Natural killer cell treated with Interleukin-12 subunit alpha and Interleukin-12 subunit beta and Interleukin-15 and Interleukin-18, amount 100 ng/mL, for 72 hours (primary cell): ENCODE measurements around the gene NELFB. TPM values are rescaled to one million over a fixed set of nuclear protein-coding genes. Genes with fewer than 3 reads are reported as not detected.

ENCODE experiments used
- ATAC-seq, 2 donors: fragments of 150-1000 bp; cut with Tn5 transposase in 1 of 2; sonication (Bioruptor Pico), chemical (Tn5 transposase) in 1 of 2; 2 replicates each; pipeline ENCODE4 v1.10.0; 2021
- DNase-seq: peaks from one replicate; pipeline ENCODE4 v3.0.0; 2022; ENCODE audit warnings: low spot score
- H3K27ac Mint-ChIP-seq, 2 donors: 1 replicate in 1 of 2; 2 replicates in 1 of 2; pipeline ENCODE4 v1.8.0; 2022; ENCODE audit warnings: mixed read lengths in 2 of 2, mild to moderate bottlenecking in 1 of 2, moderate library complexity in 1 of 2
- H3K27me3 Mint-ChIP-seq, 2 donors: 1 replicate in 1 of 2; 2 replicates in 1 of 2; pipeline ENCODE4 v1.8.0; 2022; ENCODE audit warnings: mixed read lengths in 2 of 2
- H3K36me3 Mint-ChIP-seq: one replicate; pipeline ENCODE4 v1.8.0; 2022; ENCODE audit warnings: mixed read lengths
- H3K4me1 Mint-ChIP-seq, 2 donors: 1 replicate in 1 of 2; 2 replicates in 1 of 2; pipeline ENCODE4 v1.8.0; 2022; ENCODE audit warnings: low read depth in 2 of 2, mixed read lengths in 2 of 2, mild to moderate bottlenecking in 1 of 2
- H3K4me3 Mint-ChIP-seq: one replicate; pipeline ENCODE4 v1.8.0; 2022; ENCODE audit warnings: mixed read lengths
- H3K9me3 Mint-ChIP-seq: 2 replicates; pipeline ENCODE4 v1.8.0; 2022; ENCODE audit warnings: mixed read lengths
- total RNA-seq, 2 donors: library from RNA; stranded (reverse); gene quantifications; one replicate each; pipeline ENCODE4 v1.2.3, GENCODE V29; 2022

The NELFB gene
- total RNA-seq, 2 donors from 2014 or later: 58.8 to 90.3 TPM

DNA sequence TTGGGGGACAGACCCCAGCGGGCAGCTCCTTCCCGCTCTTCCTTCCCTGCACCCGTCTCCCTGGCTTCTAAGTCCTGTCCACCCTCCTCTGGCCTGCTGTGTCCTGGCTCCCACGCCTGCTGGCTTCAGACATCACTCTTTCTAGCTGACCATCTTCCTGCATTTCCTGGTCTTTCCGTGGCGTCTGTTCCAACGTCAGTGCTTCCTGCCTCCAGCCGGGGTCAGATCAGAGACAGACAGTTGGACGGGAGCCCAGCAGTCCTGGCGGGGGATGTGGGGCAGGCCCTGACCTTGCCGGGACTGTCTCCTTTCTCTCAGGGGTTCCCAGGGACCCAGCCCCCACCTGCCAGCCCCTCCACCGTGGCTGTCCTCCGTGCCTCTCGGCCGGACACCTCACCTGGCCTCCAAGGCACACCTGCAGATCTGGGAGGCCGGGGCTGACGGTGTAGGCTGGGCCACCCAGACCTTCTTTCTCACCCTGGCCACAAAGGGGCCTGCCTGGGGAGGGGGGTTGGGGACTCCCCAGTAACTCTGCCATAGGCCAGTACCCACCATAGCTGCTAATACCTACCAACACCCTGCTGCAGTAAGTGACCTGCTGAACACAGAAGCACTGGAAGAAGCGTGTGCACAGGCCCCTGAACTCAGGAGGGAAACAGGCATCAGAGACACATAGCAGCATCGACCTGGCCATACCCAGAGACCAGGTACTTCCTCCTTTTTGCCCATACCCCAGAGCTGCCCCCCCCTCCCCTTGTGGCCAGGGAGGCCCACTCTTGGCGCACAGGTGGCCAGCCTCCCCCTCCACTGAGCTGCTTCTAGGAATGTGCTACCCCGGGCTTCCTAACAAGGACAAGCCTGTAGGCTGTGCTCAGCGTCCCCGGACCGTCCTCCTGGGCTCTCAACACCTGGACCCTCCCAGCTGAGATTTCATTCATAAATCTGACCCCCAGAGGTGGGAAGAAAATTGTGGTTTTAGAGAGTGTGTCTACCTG is 41.8 kb downstream of the NELFB start:
- Mint-ChIP-seq H3K4me1 (peaks cover 5 to 11% of the 10 kb centered on the region in 2 donors), H3K27ac (no peak overlapping the region), H3K9me3 (no peaks in the 10 kb centered on the region), H3K36me3 (no peaks in the 10 kb centered on the region), H3K27me3 (peaks cover 10 to 21% of the 10 kb centered on the region in 2 donors), H3K4me3 (peak overlapping the region; percentile 67)
- ATAC-seq (no peak), DNase-seq (no peak)

DNA sequence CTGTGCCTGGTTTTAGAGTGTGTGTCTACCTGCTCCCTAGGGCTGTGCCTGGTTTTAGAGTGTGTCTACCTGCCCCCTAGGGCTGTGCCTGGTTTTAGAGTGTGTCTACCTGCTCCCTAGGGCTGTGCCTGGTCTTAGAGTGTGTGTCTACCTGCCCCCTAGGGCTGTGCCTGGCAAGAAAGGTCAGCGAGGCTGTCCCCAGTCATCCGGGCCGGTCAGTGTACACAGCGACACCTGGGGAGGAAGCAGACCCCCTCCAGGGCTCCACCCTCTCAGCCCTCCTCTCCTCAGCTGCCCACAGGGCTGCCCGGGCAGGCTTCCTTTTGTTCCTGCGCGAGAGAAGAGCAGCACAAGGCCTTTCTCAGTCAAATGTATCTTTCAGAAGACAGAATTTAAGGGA is 42.8 kb downstream of the NELFB start:
- H3K4me1 Mint-ChIP-seq: peaks cover 5 to 11% of the 10 kb centered on the region in 2 donors
- H3K27ac Mint-ChIP-seq: no peak overlapping the region
- H3K9me3 Mint-ChIP-seq: no peaks in the 10 kb centered on the region
- no peaks in the 10 kb centered on the region for H3K36me3 Mint-ChIP-seq
- no peak for ATAC-seq
- no peak overlapping the region for H3K4me3 Mint-ChIP-seq
- peaks cover 10 to 21% of the 10 kb centered on the region in 2 donors for H3K27me3 Mint-ChIP-seq
- DNase-seq: no peak

DNA sequence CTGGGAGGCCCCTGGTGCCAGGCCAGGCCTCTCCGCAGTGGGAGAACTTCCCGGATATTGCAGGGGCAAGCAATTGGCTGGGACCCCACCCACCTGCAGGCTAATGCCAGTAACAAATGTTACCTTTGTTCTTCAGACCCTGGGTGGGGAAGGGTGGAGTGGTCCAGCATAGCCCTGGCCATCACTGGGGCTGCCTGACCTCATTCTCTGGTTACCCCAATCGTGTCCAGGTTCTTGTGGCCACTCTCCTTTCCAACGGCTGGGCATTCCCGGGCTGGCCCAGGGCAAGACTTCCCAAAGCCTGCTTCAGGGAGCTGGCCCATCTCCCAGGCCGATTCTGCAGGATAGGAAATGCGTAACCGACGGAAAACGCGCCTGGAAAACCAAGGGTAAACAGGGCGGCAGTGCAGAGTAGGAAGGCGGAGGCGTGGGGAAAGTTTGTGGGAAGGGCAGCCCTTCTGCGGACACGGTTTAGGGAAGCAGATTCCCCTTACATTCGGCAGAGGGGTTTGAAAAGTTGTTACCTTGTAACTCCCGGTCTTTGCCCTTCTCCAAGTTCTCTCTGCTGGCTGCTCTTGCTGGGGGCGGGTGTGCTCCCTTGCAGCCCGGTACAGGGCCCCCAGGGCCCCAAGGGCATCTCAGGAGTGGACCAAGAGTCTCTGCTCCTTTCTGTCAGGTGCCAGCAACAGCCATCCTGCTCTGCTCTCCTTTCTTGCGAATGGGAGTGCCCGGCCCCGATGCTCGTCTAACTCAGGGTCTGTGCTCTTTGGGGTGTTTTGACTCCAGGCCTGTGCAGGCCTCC is 43.5 kb downstream of the NELFB start:
- no peak overlapping the region for H3K4me3 Mint-ChIP-seq
- H3K27ac Mint-ChIP-seq: no peak overlapping the region
- H3K9me3 Mint-ChIP-seq: no peaks in the 10 kb centered on the region
- ATAC-seq: no peak
- peaks cover 5 to 12% of the 10 kb centered on the region in 2 donors for H3K4me1 Mint-ChIP-seq
- no peak for DNase-seq
- no peaks in the 10 kb centered on the region for H3K36me3 Mint-ChIP-seq
- H3K27me3 Mint-ChIP-seq: peaks cover 10 to 19% of the 10 kb centered on the region in 2 donors

DNA sequence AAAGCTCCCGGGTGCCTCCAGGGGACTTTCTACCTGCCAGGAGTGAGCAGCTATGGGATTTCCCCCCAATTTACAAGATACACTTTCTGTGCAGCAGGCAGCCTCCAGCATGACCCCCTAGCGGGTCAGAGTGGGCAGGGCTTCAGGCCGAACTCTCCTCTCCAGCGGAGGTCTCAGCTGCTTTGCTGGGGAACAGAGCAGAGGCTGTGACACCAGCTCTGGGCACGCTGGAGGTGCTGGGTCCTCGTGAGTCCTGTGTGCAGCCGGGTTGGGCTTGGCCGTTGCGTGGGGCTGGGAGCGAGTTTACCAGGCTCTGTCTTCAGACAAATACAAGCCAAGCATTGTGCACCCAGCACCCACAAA is 44.1 kb downstream of the NELFB start:
- no peak for ATAC-seq
- H3K4me3 Mint-ChIP-seq: no peak overlapping the region
- DNase-seq: no peak
- H3K27ac Mint-ChIP-seq: no peak overlapping the region
- H3K9me3 Mint-ChIP-seq: no peaks in the 10 kb centered on the region
- peaks cover 10 to 16% of the 10 kb centered on the region in 2 donors for H3K27me3 Mint-ChIP-seq
- no peaks in the 10 kb centered on the region for H3K36me3 Mint-ChIP-seq
- H3K4me1 Mint-ChIP-seq: peaks cover 5 to 13% of the 10 kb centered on the region in 2 donors

DNA sequence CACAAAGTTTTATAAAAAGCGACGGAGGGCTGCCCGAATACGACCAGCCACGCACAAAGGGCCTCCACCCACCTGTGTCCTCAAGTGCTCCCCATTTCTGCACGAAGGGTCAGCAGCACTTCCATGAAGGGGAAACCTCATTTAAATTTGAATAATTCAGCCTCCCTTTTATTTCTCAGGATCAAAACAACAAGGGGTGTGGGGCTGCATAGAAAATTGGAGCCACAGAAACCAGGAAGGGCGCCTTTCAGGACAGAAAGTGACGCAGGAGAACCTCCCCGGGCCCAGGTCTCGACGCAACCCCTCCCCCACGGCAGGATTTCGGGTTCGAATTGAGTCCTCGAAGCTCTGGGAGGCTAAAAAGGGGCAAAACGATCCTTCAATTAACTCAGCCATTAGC is 44.8 kb downstream of the NELFB start:
- no peak overlapping the region for H3K27ac Mint-ChIP-seq
- DNase-seq: no peak
- no peaks in the 10 kb centered on the region for H3K36me3 Mint-ChIP-seq
- H3K4me1 Mint-ChIP-seq: peaks cover 5 to 10% of the 10 kb centered on the region in 2 donors
- H3K9me3 Mint-ChIP-seq: no peaks in the 10 kb centered on the region
- H3K4me3 Mint-ChIP-seq: peak overlapping the region; percentile 56
- peaks cover 10 to 13% of the 10 kb centered on the region in 2 donors for H3K27me3 Mint-ChIP-seq
- no peak for ATAC-seq

DNA sequence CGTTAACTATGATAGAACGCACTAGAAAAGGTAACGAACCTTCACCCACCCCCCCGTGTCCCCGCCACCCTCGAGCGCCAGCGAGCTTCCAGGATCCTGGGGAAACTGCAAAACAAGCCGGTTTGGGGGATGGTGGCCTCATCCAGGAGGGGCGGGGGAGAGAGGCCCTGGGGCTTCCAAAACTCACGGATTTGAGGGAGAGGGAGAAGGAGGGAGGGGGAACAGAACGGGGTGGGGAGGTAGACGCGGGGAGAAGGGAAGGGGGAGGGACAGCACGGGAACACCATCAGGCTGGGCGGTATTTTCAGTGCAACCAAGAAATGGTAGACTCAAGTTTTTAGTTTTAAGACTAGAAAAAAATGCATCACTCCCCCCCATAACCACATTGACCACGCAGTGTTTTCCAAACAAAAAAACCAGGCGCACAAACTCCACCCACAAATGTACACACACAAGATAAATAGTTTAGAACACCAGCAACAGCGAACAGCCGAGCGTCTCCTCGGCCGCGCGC is 45.5 kb downstream of the NELFB start:
- DNase-seq: no peak
- peaks cover 5 to 13% of the 10 kb centered on the region in 2 donors for H3K4me1 Mint-ChIP-seq
- peaks cover 10 to 13% of the 10 kb centered on the region in 2 donors for H3K27me3 Mint-ChIP-seq
- H3K4me3 Mint-ChIP-seq: peak overlapping the region; percentile 79
- H3K9me3 Mint-ChIP-seq: no peaks in the 10 kb centered on the region
- no peak for ATAC-seq
- no peak overlapping the region for H3K27ac Mint-ChIP-seq
- no peaks in the 10 kb centered on the region for H3K36me3 Mint-ChIP-seq

DNA sequence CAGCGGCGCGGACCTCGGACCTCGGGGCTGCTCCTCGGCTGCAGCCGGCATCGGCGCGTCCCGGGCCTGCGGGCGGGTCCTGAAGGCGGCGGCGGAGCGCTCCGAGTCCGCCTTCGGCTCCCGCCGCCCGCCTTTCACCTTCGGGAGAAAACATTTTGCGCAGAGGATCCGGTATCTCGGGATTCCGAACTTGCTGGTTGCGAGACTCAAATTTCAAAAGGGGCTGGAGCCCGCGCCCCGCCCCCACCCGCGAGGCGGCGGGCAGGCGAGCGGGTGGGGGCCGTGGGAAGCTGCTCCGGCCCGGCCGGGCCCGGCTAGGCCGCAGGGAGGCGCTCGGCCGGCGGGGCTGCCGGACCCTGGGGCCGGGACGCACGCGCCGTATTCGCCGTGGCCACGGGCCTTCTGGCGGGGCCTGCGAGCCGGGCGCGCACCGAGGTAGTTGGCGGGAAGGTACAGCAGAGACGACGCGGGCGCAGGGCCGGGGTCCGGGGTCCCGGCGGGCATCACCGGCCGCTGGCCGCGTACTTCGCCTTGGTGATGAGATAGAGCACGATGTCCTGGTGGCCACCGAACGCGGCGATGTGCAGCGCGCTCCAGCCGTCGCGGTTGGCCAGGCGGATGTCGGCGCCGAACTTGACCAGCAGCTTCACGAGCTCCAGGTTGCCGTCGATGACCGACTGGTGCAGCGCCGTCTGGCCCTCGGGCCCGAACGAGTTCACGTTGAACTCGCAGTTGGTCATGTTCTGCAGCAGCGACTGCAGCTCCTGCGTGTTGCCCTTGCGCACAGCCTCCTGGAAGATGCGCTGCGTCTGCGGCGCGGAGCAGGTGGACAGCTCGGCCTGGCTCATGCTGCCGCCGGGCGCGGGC is 46.2 kb downstream of the NELFB start:
- ATAC-seq (peak; percentile 12 to 22), DNase-seq (no peak)
- peaks cover 5 to 13% of the 10 kb centered on the region in 2 donors for H3K4me1 Mint-ChIP-seq
- peaks cover 8 to 13% of the 10 kb centered on the region in 2 donors for H3K27me3 Mint-ChIP-seq
- H3K36me3 Mint-ChIP-seq: no peaks in the 10 kb centered on the region
- no peaks in the 10 kb centered on the region for H3K9me3 Mint-ChIP-seq
- H3K4me3 Mint-ChIP-seq: peak overlapping the region; percentile 79
- no peak overlapping the region for H3K27ac Mint-ChIP-seq

DNA sequence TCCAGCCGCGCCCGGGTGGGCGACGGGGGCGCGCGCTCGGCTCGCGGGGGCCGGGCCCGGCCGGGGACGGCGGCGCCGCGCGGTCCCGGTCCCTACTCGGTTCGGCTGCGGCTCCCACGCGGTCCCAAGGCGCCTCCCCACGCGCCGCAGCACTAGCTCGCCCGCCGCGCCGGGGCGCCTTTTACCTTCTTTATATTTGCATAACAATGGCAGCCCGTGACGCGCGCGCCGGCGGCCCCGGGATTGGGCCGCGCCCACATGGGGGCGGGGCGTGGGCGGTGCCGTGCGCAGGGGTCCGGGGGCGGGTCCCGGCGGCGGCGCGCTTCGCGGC is 47.0 kb downstream of the NELFB start, which contains the start of gene NRARP:
TSS of gene NRARP (minus strand) at position 154 of the 331 bp plus-strand sequence. CDS start 343 bp downstream, outside the sequence.
- H3K4me3 Mint-ChIP-seq: peak within 1 kb of the TSS; percentile 52
- no peaks in the 10 kb centered on the region for H3K36me3 Mint-ChIP-seq
- no peak within 1 kb of the TSS for H3K27ac Mint-ChIP-seq
- ATAC-seq: peak; percentile 89 to 94
- H3K4me1 Mint-ChIP-seq: peaks cover 0 to 8% of the 10 kb centered on the region in 2 donors
- no peaks in the 10 kb centered on the region for H3K9me3 Mint-ChIP-seq
- DNase-seq: peak; percentile 94
- peaks cover under 1 to 7% of the 10 kb centered on the region in 2 donors for H3K27me3 Mint-ChIP-seq

DNA sequence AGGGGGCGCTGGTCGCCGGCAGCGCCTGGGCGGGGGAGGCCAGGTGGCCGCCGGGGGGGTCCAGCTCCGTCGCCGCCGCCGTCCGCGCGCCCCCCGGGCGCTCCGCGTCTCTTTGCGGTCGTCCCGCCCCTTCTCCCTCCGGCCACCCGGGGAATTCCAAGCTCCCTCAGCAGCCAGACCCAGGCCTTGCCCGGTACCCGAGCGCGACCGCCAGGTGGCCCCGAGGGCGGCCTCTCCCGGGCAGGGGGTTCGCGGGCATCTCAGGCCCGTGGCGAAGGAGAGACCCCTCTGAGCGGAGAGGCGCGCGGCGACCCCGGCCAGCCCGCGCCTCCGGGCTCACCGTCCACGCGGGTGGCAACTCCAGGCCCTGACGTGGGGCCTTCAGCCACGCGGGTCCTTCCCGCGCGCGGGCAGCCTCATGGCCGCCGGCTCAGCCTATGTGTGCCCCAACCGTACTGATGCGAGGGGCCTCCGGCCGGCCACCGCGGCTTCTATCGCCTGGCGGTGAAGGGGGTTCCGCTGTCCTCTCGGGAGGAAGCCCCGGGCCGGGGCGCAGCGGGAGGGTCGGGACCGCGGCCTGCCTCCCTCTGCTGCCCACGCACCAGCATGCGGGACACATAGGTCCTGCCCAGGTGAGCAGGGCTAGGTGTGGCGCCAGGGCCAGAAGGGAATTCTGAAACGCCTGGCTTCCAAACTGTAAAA is 47.5 kb downstream of the NELFB start:
- Mint-ChIP-seq H3K36me3 (no peaks in the 10 kb centered on the region), H3K4me1 (peaks cover 0 to 8% of the 10 kb centered on the region in 2 donors), H3K27me3 (peaks cover 0 to 6% of the 10 kb centered on the region in 2 donors), H3K27ac (no peak overlapping the region), H3K9me3 (no peaks in the 10 kb centered on the region), H3K4me3 (peak overlapping the region; percentile 50)
- ATAC-seq: peak in 1 of 2 donors; percentile 56
- DNase-seq: no peak

DNA sequence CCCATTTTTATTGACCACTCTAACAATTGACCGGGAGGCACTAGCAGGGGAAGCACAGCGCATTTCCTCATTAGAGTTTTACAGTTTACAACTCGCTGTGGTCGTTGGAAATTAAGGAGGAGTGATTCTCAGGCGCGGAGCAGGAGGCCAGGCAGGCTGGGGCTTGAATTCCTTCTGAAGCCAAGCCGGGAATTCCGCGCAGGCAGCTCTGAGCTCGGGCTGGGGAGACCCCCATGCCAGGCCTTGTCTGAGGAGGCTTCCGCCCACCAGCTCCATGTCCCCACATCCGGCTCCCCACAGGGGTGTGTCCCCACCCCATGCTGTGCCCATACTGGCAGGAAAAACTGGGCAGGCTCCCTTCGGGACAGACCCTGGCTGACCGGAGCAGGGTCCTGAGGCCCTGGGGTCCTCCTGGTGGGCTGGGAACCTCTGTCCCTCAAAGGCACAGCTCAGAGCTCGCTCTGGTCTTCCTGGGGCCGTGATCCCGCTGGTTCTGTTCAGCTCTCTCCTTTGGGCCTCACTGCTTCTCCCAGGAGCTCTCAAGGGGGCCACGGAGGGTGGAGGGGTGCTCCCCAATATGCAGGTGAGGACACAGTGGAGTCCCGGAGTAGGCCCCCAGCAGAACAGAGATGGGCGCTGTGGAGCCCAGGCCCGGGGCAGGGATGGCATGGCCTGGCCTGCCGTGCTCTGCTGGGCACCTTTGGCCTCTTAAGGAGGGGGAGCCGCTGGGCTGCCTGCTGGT is 48.2 kb downstream of the NELFB start:
- H3K9me3 Mint-ChIP-seq: no peaks in the 10 kb centered on the region
- H3K36me3 Mint-ChIP-seq: no peaks in the 10 kb centered on the region
- no peak overlapping the region for H3K27ac Mint-ChIP-seq
- H3K27me3 Mint-ChIP-seq: peaks cover 0 to 6% of the 10 kb centered on the region in 2 donors
- no peak for ATAC-seq
- DNase-seq: peak; percentile 59
- H3K4me3 Mint-ChIP-seq: no peak overlapping the region
- H3K4me1 Mint-ChIP-seq: peaks cover 0 to 8% of the 10 kb centered on the region in 2 donors

DNA sequence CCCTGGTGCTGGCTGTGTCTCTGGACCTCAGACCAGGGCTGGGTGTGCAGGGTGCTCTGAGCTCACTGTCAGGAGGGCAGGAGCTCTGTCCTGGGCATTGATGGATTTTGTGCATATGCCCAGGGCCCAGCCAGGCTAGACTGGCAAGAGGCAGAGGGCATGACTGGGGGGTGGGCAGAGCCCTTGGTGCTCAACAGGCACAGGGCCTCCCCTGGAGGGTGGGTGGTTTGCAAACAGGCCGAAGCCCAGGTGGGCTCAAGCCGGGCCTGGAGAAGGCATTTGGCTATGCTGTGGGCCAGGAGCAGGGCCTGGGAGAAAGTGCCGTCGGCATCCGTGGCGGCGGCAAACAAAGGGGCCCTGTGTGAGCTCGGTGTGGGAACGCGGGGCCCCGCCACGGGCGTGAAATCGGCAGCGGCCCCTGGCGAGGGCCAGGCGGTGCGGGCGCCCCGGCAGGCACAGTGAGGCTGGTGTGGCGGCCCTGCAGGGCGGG is 48.8 kb downstream of the NELFB start:
- peaks cover 0 to 6% of the 10 kb centered on the region in 2 donors for H3K27me3 Mint-ChIP-seq
- H3K36me3 Mint-ChIP-seq: no peaks in the 10 kb centered on the region
- no peak overlapping the region for H3K4me3 Mint-ChIP-seq
- H3K4me1 Mint-ChIP-seq: peaks cover 0 to 8% of the 10 kb centered on the region in 2 donors
- H3K27ac Mint-ChIP-seq: no peak overlapping the region
- ATAC-seq (no peak), DNase-seq (peak; percentile 54)
- no peaks in the 10 kb centered on the region for H3K9me3 Mint-ChIP-seq
